Stomach (tissue), 4 donors: Measurements from ENCODE around the gene MTHFSD.

Source experiments
- EP300 ChIP-seq: sonication (generic); formaldehyde crosslinking; IDR thresholded peaks from one replicate; pipeline ENCODE4 v1.6.1; 2017; ENCODE audit warnings: antibody characterized with exemption
- TF ChIP-seq, protein P1 (sequence below), 7 experiments: fragments of 450-650 bp in 4 of 7; fragments of 200-600 bp in 3 of 7; sonication (generic) in 3 of 7; IDR thresholded peaks; one replicate each; pipeline ENCODE4 v1.5.1; 2016 to 2019; ENCODE audit warnings: antibody characterized with exemption in 7 of 7, control low read depth in 2 of 7, mild to moderate bottlenecking in 1 of 7

GRCh38 chr16:86568677-86569623 lies 13.9 kb upstream of the MTHFSD start:
- TF ChIP-seq EP300, result no peak
- TF ChIP-seq, protein P1, sequence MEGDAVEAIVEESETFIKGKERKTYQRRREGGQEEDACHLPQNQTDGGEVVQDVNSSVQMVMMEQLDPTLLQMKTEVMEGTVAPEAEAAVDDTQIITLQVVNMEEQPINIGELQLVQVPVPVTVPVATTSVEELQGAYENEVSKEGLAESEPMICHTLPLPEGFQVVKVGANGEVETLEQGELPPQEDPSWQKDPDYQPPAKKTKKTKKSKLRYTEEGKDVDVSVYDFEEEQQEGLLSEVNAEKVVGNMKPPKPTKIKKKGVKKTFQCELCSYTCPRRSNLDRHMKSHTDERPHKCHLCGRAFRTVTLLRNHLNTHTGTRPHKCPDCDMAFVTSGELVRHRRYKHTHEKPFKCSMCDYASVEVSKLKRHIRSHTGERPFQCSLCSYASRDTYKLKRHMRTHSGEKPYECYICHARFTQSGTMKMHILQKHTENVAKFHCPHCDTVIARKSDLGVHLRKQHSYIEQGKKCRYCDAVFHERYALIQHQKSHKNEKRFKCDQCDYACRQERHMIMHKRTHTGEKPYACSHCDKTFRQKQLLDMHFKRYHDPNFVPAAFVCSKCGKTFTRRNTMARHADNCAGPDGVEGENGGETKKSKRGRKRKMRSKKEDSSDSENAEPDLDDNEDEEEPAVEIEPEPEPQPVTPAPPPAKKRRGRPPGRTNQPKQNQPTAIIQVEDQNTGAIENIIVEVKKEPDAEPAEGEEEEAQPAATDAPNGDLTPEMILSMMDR (IDR thresholded peaks at IDR 0.05), result no peak
